PFSK-1 (cell line): ENCODE measurements around the gene LBH.

Experiments
- FOXP2 ChIP-seq: optimal IDR thresholded peaks from 2 replicates; pipeline ENCODE3; 2011; ENCODE audit warnings: borderline replicate concordance, control low read depth, inconsistent platforms; ENCODE audit not compliant: insufficient read depth; ENCODE audit errors: extremely low read length, extremely low read depth
- POLR2AphosphoS5 ChIP-seq: IDR thresholded peaks from 2 replicates; pipeline ENCODE4 v1.6.1; 2012; ENCODE audit warnings: low read depth, mild to moderate bottlenecking, control low read depth, low read length, moderate library complexity
- SIN3A ChIP-seq: IDR thresholded peaks from 2 replicates; pipeline ENCODE4 v1.6.1; 2012; ENCODE audit warnings: mild to moderate bottlenecking, low read length, moderate library complexity, borderline replicate concordance; ENCODE audit not compliant: insufficient read depth
- TAF1 ChIP-seq: IDR thresholded peaks from 2 replicates; pipeline ENCODE4 v1.6.1; 2012; ENCODE audit warnings: low read length, control low read depth, borderline replicate concordance; ENCODE audit not compliant: insufficient read depth
- TF ChIP-seq, protein P1 (sequence below), 2 experiments: IDR thresholded peaks; 2 replicates each; pipeline versions ENCODE4 v1.6.1 to v1.8.0; 2011 to 2012; ENCODE audit warnings: low read depth in 2 of 2, low read length in 2 of 2, control low read depth in 1 of 2, inconsistent platforms in 1 of 2, mild to moderate bottlenecking in 1 of 2, moderate library complexity in 1 of 2; ENCODE audit not compliant: insufficient read depth in 1 of 2

DNA sequence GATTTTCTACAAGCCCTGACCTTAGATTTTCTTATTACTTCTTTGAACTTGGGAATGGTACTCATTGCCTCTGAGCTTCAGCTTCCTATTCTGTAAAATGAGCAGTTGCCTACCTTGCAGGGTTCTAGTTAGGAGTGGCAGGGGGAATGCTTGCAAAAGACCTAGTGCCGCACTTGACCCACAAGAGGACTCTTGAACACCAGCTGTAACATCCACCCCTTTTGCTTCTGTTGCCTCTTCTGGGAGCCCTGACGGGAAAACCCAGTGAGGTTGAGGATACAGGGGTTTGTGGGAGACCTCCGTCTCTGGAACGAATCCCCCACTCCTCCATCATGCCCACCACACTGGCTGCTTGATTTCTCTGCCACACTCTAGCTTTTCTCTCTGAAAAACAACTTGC lies 27.1 kb upstream of the LBH start:
- TF ChIP-seq POLR2AphosphoS5, result no peak
- TF ChIP-seq, protein P1, sequence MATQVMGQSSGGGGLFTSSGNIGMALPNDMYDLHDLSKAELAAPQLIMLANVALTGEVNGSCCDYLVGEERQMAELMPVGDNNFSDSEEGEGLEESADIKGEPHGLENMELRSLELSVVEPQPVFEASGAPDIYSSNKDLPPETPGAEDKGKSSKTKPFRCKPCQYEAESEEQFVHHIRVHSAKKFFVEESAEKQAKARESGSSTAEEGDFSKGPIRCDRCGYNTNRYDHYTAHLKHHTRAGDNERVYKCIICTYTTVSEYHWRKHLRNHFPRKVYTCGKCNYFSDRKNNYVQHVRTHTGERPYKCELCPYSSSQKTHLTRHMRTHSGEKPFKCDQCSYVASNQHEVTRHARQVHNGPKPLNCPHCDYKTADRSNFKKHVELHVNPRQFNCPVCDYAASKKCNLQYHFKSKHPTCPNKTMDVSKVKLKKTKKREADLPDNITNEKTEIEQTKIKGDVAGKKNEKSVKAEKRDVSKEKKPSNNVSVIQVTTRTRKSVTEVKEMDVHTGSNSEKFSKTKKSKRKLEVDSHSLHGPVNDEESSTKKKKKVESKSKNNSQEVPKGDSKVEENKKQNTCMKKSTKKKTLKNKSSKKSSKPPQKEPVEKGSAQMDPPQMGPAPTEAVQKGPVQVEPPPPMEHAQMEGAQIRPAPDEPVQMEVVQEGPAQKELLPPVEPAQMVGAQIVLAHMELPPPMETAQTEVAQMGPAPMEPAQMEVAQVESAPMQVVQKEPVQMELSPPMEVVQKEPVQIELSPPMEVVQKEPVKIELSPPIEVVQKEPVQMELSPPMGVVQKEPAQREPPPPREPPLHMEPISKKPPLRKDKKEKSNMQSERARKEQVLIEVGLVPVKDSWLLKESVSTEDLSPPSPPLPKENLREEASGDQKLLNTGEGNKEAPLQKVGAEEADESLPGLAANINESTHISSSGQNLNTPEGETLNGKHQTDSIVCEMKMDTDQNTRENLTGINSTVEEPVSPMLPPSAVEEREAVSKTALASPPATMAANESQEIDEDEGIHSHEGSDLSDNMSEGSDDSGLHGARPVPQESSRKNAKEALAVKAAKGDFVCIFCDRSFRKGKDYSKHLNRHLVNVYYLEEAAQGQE (IDR thresholded peaks at IDR 0.05; ENCODE audit: insufficient read depth in 1 of 2, low read depth in 2 of 2, low read length in 2 of 2), result no peak
- TF ChIP-seq TAF1, result no peak
- TF ChIP-seq SIN3A, result no peak
- TF ChIP-seq FOXP2, result no peak
